GM12878 (cell line): ENCODE measurements around the gene IGF2BP1. TPM values are rescaled to one million over a fixed set of nuclear protein-coding genes. Genes with fewer than 3 reads are reported as not detected.

Experiments used
- ATAC-seq: fragments of 200-7000 bp; cut with Tn5 transposase; 3 replicates; pipeline ENCODE4 v1.9.1; 2020; ENCODE audit warnings: mild to moderate bottlenecking, moderate library complexity
- BruUV-seq: library from RNA; stranded (reverse); fragments of 400-500 nt; replicated peaks from 2 replicates; lab custom pipeline; 2021; lab: Mats Ljungman, UMichigan
- CTCF ChIA-PET: fragments of 300-600 bp; sonication (Branson Sonifier 250); formaldehyde crosslinking; extraction: SDS; loops from one replicate; lab custom pipeline; 2021; ENCODE audit warnings: inconsistent platforms; lab: Yijun Ruan, JAX
- POLR2A ChIA-PET: fragments of 350-600 bp; formaldehyde crosslinking; extraction: SDS; loops from one replicate; lab custom pipeline; 2021; ENCODE audit warnings: inconsistent platforms; lab: Charles Lee
- RAD21 ChIA-PET: fragments of 300-600 bp; sonication (Branson Sonifier 250); formaldehyde crosslinking; loops from one replicate; lab custom pipeline; 2023; ENCODE audit warnings: antibody characterized with exemption; ENCODE audit not compliant: unreplicated experiment; lab: Charles Lee
- SMC1A ChIA-PET: fragments of 300-600 bp; sonication (Branson Sonifier 250); formaldehyde crosslinking; loops from one replicate; lab custom pipeline; 2023; ENCODE audit not compliant: unreplicated experiment, uncharacterized antibody; lab: Charles Lee
- DNase-seq: peaks from one replicate; pipeline ENCODE4 v3.0.0-alpha.2; 2011; ENCODE audit warnings: low read depth, low spot score
- FAIRE-seq: peaks from 3 replicates; lab custom pipeline; 2011; peaks lifted over from hg19 to GRCh38; lab: Jason Lieb, UNC
- H2AFZ ChIP-seq: 2 replicates; pipeline ENCODE4 v1.6.0; 2011; ENCODE audit warnings: low read depth, low read length, control low read depth; ENCODE audit not compliant: control insufficient read depth
- H3K27ac ChIP-seq: 2 replicates; pipeline ENCODE4 v1.5.1; 2011; ENCODE audit warnings: control low read depth; ENCODE audit not compliant: control insufficient read depth, insufficient read depth
- H3K27me3 ChIP-seq, 2 experiments: replicated peaks in 1 of 2; 2 replicates each; pipeline versions ENCODE4 v1.6.0 to v1.6.1; 2011; ENCODE audit warnings: low read length in 1 of 2; ENCODE audit not compliant: control insufficient read depth in 2 of 2, insufficient read depth in 2 of 2
- H3K36me3 ChIP-seq, 2 experiments: 2 replicates each; pipeline ENCODE4 v1.5.1; 2011; ENCODE audit warnings: low read length in 1 of 2; ENCODE audit not compliant: control insufficient read depth in 2 of 2, insufficient read depth in 2 of 2
- H3K4me1 ChIP-seq: 2 replicates; pipeline ENCODE4 v1.6.1; 2011; ENCODE audit warnings: mild to moderate bottlenecking, low read length, moderate library complexity, mixed read lengths; ENCODE audit not compliant: control insufficient read depth, insufficient read depth
- H3K4me2 ChIP-seq: 2 replicates; pipeline ENCODE4 v1.6.0; 2011; ENCODE audit warnings: control low read depth; ENCODE audit not compliant: control insufficient read depth, insufficient read depth
- H3K4me3 ChIP-seq: fragments of 200-600 bp; sonication (generic); 2 replicates; pipeline ENCODE4 v1.5.1; 2016
- H3K79me2 ChIP-seq: 2 replicates; pipeline ENCODE4 v1.6.0; 2011; ENCODE audit warnings: low read length; ENCODE audit not compliant: control insufficient read depth, insufficient read depth
- H3K9ac ChIP-seq: 2 replicates; pipeline ENCODE4 v1.8.0; 2011; ENCODE audit warnings: low read length, control low read depth, mixed read lengths; ENCODE audit not compliant: control insufficient read depth, insufficient read depth
- H3K9me3 ChIP-seq: replicated peaks from 3 replicates; pipeline ENCODE4 v1.5.1; 2011; ENCODE audit warnings: mild to moderate bottlenecking, low read length; ENCODE audit not compliant: control insufficient read depth, insufficient read depth
- H4K20me1 ChIP-seq: 2 replicates; pipeline ENCODE4 v1.6.0; 2011; ENCODE audit not compliant: control insufficient read depth, insufficient read depth
- BCLAF1 ChIP-seq: fragments of 450-650 bp; IDR thresholded peaks from 2 replicates; pipeline ENCODE4 v1.6.1; 2017; ENCODE audit warnings: antibody characterized with exemption, mild to moderate bottlenecking, moderate library complexity
- CBX3 ChIP-seq: fragments of 200-600 bp; sonication (generic); IDR thresholded peaks from 2 replicates; pipeline ENCODE4 v1.6.1; 2016; ENCODE audit warnings: low read depth, borderline replicate concordance
- CHD4 ChIP-seq: fragments of 200-600 bp; sonication (generic); IDR thresholded peaks from 2 replicates; pipeline ENCODE4 v1.6.1; 2016; ENCODE audit warnings: mild to moderate bottlenecking
- CREM ChIP-seq: IDR thresholded peaks from 2 replicates; pipeline ENCODE4 v1.6.1; 2014; ENCODE audit warnings: antibody characterized with exemption, low read depth
- ETV6 ChIP-seq, 2 experiments: fragments of 450-650 bp in 1 of 2; IDR thresholded peaks in 1 of 2; conservative IDR thresholded peaks in 1 of 2; 2 replicates each; pipeline ENCODE4 v1.6.1; 2014; ENCODE audit warnings: antibody characterized with exemption in 1 of 2, borderline replicate concordance in 1 of 2, low read depth in 1 of 2, mild to moderate bottlenecking in 1 of 2, moderate library complexity in 1 of 2
- FOXK2 ChIP-seq: fragments of 450-650 bp; IDR thresholded peaks from 2 replicates; pipeline ENCODE4 v1.6.1; 2017; ENCODE audit warnings: mild to moderate bottlenecking, moderate library complexity
- MLLT1 ChIP-seq: fragments of 450-650 bp; IDR thresholded peaks from 2 replicates; pipeline ENCODE4 v1.6.1; 2016; ENCODE audit warnings: mild to moderate bottlenecking
- PAX5 ChIP-seq: IDR thresholded peaks from 2 replicates; pipeline ENCODE4 v1.6.1; 2011; ENCODE audit warnings: low read depth, low read length, borderline replicate concordance
- POU2F2 ChIP-seq: IDR thresholded peaks from 3 replicates; pipeline ENCODE4 v1.6.1; 2011; ENCODE audit warnings: low read depth, mild to moderate bottlenecking, low read length, borderline replicate concordance
- RAD51 ChIP-seq: fragments of 450-650 bp; IDR thresholded peaks from 2 replicates; pipeline ENCODE4 v1.6.1; 2016; ENCODE audit warnings: moderate library complexity, mild to moderate bottlenecking, inconsistent platforms
- RFX5 ChIP-seq: IDR thresholded peaks from 2 replicates; pipeline ENCODE4 v1.6.1; 2011; ENCODE audit warnings: low read depth, low read length, improper control_type of control experiment
- SRF ChIP-seq, 2 experiments: IDR thresholded peaks; 2 replicates each; pipeline ENCODE4 v1.6.1; 2011; ENCODE audit warnings: low read depth in 2 of 2, low read length in 2 of 2, mild to moderate bottlenecking in 1 of 2, moderate library complexity in 1 of 2
- STAT3 ChIP-seq: IDR thresholded peaks from 2 replicates; pipeline ENCODE4 v1.6.1; 2011; ENCODE audit warnings: low read depth, low read length, improper control_type of control experiment
- TAF1 ChIP-seq: IDR thresholded peaks from 2 replicates; pipeline ENCODE4 v1.6.1; 2011; ENCODE audit warnings: mild to moderate bottlenecking, low read depth, low read length, borderline replicate concordance
- WGBS: methylation state at CpG from one replicate; pipeline ENCODE4 v1.1.6; 2016; ENCODE audit warnings: low lambda C conversion rate; ENCODE audit not compliant: insufficient replicate concordance, insufficient coverage; ENCODE audit errors: missing lambda C conversion rate; 5-methylcytosine and 5-hydroxymethylcytosine counted together
- in situ Hi-C: fragments of 300-500 bp; cut with MboI; formaldehyde crosslinking; loops from 9 replicates; pipeline ENCODE4 v1.14.3; 2018; ENCODE audit warnings: mixed read lengths
- intact Hi-C: fragments of 100-400 bp; cut with micrococcal nuclease; formaldehyde crosslinking; loops from one replicate; pipeline ENCODE4 v1.14.2; 2022; ENCODE audit not compliant: unreplicated experiment
- polyA plus RNA-seq, 11 experiments: library from polyadenylated mRNA; depleted of rRNA in 4 of 11; unstranded in 6 of 11; stranded (reverse) in 5 of 11; fragments of >200 nt; fragmentation: Nextera tagmentation in 4 of 11; fragmentation: Illumina TruSeq in 1 of 11; extraction: Ambion mirVana in 4 of 11; extraction: Trizol in 1 of 11; gene quantifications; 1 replicate in 1 of 11; 2 replicates in 10 of 11; pipeline versions ENCODE4 v1.2.1 to v1.2.3, GENCODE V29; 2011 to 2016; ENCODE audit warnings: inconsistent platforms in 2 of 11, missing spikeins in 2 of 11, low read depth in 1 of 11
- total RNA-seq, 4 experiments: library from RNA; depleted of rRNA in 3 of 4; stranded (reverse); fragments of >200 nt in 3 of 4; fragmentation: Illumina TruSeq in 1 of 4; extraction: Trizol in 1 of 4; gene quantifications; 2 replicates each; pipeline versions ENCODE4 v1.2.1 to v1.2.3, GENCODE V29; 2013 to 2021
- TF ChIP-seq, protein P1 (sequence below): fragments of 450-650 bp; IDR thresholded peaks from 2 replicates; pipeline ENCODE4 v1.6.1; 2017; ENCODE audit warnings: mild to moderate bottlenecking, low read depth, inconsistent platforms; ENCODE audit not compliant: poor library complexity, severe bottlenecking
- TF ChIP-seq, protein P2 (sequence below): fragments of 450-650 bp; IDR thresholded peaks from 2 replicates; pipeline ENCODE4 v1.6.1; 2018; ENCODE audit warnings: mild to moderate bottlenecking, low read depth, moderate library complexity; ENCODE audit not compliant: partially characterized antibody

The IGF2BP1 gene
- total and polyA plus RNA-seq, 10 of the 15 experiments (the other 5 are each of a cell fraction or from before 2014, with no cell fraction given), result 0.04 to 2.4 (median 0.13) TPM; not detected in 1

DNA sequence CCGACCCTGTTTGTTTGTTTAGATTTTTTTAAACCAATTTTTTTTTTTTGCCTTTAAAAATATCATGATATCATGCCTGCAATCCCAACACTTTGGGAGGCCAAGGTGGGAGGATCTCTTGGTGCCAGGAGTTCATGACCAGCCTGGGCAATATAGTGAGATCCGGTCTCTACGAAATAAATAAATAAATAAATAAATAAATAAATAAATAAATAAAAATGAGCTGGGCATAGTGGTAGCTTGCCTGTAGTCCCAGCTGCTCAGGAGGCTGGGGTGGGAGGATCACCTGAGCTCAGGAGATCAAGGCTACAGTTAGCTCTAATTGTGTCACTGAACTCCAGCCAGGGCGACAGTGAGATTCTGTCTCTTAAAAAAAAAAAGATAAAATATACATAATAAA, 8.1 kb upstream of the IGF2BP1 start:
- Histone ChIP-seq H2AFZ (no peak overlapping the region), H3K36me3 (no peaks in the 10 kb centered on the region), H3K79me2 (no peaks in the 10 kb centered on the region), H3K4me2 (no peak overlapping the region), H3K9me3 (no peaks in the 10 kb centered on the region), H3K4me1 (no peaks in the 10 kb centered on the region), H3K4me3 (no peak overlapping the region), H3K9ac (no peak overlapping the region), H3K27ac (no peak overlapping the region), H3K27me3 (peaks cover 0 to 1% of the 10 kb centered on the region in 2 experiments; a peak in 2 of 4 replicates), H4K20me1 (no peaks in the 10 kb centered on the region)
- intact Hi-C loops, result no loop called here
- ChIA-PET CTCF (no interaction called here), POLR2A (interaction anchor here (0.6 kb wide), 1 partner anchor 8 kb away, joined by 4 read pairs; the partner anchor contains the start of gene IGF2BP1), RAD21 (no interaction called here), SMC1A (interaction anchor here (0.9 kb wide), 1 partner anchor 19 kb away, joined by 3 read pairs; no protein-coding TSS in a partner anchor)
- DNase-seq (no peak), ATAC-seq (no peak), FAIRE-seq (no peak)
- in situ Hi-C loops, result no loop called here
- no TSS peak for BruUV-seq
- 60% methylated on average over 4 of the region's 4 CpGs for WGBS
- TF ChIP-seq, protein P1, sequence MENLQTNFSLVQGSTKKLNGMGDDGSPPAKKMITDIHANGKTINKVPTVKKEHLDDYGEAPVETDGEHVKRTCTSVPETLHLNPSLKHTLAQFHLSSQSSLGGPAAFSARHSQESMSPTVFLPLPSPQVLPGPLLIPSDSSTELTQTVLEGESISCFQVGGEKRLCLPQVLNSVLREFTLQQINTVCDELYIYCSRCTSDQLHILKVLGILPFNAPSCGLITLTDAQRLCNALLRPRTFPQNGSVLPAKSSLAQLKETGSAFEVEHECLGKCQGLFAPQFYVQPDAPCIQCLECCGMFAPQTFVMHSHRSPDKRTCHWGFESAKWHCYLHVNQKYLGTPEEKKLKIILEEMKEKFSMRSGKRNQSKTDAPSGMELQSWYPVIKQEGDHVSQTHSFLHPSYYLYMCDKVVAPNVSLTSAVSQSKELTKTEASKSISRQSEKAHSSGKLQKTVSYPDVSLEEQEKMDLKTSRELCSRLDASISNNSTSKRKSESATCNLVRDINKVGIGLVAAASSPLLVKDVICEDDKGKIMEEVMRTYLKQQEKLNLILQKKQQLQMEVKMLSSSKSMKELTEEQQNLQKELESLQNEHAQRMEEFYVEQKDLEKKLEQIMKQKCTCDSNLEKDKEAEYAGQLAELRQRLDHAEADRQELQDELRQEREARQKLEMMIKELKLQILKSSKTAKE, result no peak
- TF ChIP-seq FOXK2, result no peak
- no peak for TF ChIP-seq CHD4
- TF ChIP-seq PAX5, result no peak
- TF ChIP-seq RFX5, result no peak
- TF ChIP-seq ETV6 (conservative IDR thresholded peaks at IDR 0.05 in 1 of 2, IDR thresholded peaks at IDR 0.05 in 1 of 2; ENCODE audit: borderline replicate concordance in 1 of 2, low read depth in 1 of 2), result no peak
- TF ChIP-seq STAT3, result no peak
- no peak for TF ChIP-seq BCLAF1
- no peak for TF ChIP-seq CBX3
- no peak for TF ChIP-seq POU2F2
- TF ChIP-seq, protein P2, sequence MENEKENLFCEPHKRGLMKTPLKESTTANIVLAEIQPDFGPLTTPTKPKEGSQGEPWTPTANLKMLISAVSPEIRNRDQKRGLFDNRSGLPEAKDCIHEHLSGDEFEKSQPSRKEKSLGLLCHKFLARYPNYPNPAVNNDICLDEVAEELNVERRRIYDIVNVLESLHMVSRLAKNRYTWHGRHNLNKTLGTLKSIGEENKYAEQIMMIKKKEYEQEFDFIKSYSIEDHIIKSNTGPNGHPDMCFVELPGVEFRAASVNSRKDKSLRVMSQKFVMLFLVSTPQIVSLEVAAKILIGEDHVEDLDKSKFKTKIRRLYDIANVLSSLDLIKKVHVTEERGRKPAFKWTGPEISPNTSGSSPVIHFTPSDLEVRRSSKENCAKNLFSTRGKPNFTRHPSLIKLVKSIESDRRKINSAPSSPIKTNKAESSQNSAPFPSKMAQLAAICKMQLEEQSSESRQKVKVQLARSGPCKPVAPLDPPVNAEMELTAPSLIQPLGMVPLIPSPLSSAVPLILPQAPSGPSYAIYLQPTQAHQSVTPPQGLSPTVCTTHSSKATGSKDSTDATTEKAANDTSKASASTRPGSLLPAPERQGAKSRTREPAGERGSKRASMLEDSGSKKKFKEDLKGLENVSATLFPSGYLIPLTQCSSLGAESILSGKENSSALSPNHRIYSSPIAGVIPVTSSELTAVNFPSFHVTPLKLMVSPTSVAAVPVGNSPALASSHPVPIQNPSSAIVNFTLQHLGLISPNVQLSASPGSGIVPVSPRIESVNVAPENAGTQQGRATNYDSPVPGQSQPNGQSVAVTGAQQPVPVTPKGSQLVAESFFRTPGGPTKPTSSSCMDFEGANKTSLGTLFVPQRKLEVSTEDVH, result no peak
- TF ChIP-seq RAD51, result no peak
- TF ChIP-seq SRF (IDR thresholded peaks at IDR 0.05; ENCODE audit: low read depth in 2 of 2, low read length in 2 of 2), result no peak
- no peak for TF ChIP-seq CREM
- TF ChIP-seq MLLT1, result no peak
- TF ChIP-seq TAF1, result no peak
